GM12878 (cell line): Measurements from ENCODE around the gene GAMT.

ENCODE experiments used
- SPI1 ChIP-seq: IDR thresholded peaks from 2 replicates; pipeline ENCODE4 v1.6.1; 2011; ENCODE audit warnings: low read depth, mild to moderate bottlenecking, low read length, moderate library complexity, borderline replicate concordance; ENCODE audit not compliant: insufficient read depth
- STAT3 ChIP-seq: IDR thresholded peaks from 2 replicates; pipeline ENCODE4 v1.6.1; 2011; ENCODE audit warnings: low read depth, low read length, improper control_type of control experiment
- TF ChIP-seq, protein P1 (sequence below), 3 experiments: IDR thresholded peaks in 2 of 3; conservative IDR thresholded peaks in 1 of 3; 2 replicates each; pipeline ENCODE4 v1.5.1; 2011; ENCODE audit warnings: low read depth in 3 of 3, low read length in 3 of 3, mild to moderate bottlenecking in 3 of 3, control low read depth in 2 of 3, moderate library complexity in 2 of 3, inconsistent platforms in 1 of 3, mixed read lengths in 1 of 3; ENCODE audit not compliant: control insufficient read depth in 2 of 3, insufficient read depth in 1 of 3; ENCODE audit errors: extremely low read depth in 1 of 3

DNA sequence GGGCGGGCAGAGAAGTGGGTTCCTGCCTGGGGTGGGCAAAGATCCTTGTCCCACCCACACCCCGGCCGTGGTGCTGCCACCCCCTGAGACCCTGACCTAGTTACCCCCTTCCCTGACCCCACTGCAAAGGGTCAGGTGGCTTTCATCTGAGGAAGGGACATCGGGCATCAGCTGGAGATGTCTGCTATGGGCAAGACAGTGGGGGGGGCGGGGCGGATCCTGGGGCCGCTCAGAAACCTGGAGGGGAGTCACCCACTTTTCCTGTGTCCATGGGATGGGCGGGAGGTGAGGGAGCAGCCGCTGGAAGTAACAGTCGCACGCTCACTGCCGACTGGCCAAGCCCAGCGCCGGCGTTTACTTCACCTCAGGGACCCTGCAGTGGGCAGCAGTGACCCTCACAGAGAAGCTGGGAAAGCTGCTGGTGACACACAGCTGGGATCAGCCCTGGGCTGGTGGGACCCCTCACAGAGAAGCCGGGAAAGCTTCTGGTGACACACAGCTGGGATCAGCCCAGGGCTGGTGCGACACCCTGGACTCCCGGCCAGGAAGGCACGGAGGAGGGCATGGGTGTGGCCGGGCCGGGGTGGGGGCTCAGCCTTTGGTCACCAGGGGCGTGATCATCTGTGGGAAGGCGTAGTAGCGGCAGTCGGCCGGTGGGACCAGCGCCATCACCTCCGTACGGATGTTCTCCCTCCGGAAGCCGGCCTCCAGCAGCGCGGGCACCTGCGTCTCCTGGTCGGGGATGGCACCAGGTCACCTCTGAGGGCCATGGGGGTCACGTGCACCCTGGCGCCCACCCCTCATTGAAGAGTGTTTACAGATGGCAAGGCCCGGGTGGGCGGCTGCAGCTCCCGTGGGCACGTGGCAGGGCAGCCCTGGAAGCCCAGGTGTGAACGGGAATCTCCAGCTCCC, 4.3 kb downstream of the GAMT start:
- TF ChIP-seq STAT3 (no peak), SPI1 (no peak)
- TF ChIP-seq, protein P1, sequence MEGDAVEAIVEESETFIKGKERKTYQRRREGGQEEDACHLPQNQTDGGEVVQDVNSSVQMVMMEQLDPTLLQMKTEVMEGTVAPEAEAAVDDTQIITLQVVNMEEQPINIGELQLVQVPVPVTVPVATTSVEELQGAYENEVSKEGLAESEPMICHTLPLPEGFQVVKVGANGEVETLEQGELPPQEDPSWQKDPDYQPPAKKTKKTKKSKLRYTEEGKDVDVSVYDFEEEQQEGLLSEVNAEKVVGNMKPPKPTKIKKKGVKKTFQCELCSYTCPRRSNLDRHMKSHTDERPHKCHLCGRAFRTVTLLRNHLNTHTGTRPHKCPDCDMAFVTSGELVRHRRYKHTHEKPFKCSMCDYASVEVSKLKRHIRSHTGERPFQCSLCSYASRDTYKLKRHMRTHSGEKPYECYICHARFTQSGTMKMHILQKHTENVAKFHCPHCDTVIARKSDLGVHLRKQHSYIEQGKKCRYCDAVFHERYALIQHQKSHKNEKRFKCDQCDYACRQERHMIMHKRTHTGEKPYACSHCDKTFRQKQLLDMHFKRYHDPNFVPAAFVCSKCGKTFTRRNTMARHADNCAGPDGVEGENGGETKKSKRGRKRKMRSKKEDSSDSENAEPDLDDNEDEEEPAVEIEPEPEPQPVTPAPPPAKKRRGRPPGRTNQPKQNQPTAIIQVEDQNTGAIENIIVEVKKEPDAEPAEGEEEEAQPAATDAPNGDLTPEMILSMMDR (IDR thresholded peaks at IDR 0.05 in 2 of 3, conservative IDR thresholded peaks at IDR 0.05 in 1 of 3; ENCODE audit: control insufficient read depth in 2 of 3, extremely low read depth in 1 of 3, insufficient read depth in 1 of 3, low read depth in 3 of 3, low read length in 3 of 3) = no peak
